Ishikawa (cell line): ENCODE data around the gene ZBTB7C.

Experiments
- CEBPB ChIP-seq: IDR thresholded peaks from 2 replicates; pipeline ENCODE4 v1.6.1; 2012
- EGR1 ChIP-seq: IDR thresholded peaks from 2 replicates; pipeline ENCODE4 v1.6.1; 2012
- FOXM1 ChIP-seq: IDR thresholded peaks from 2 replicates; pipeline ENCODE4 v1.6.1; 2012; ENCODE audit warnings: low read depth, borderline replicate concordance
- RAD21 ChIP-seq: IDR thresholded peaks from 2 replicates; pipeline ENCODE4 v1.6.1; 2012; ENCODE audit warnings: low read depth
- TAF1 ChIP-seq: IDR thresholded peaks from 2 replicates; pipeline ENCODE4 v1.6.1; 2012; ENCODE audit warnings: low read depth, mild to moderate bottlenecking
- TEAD4 ChIP-seq: IDR thresholded peaks from 2 replicates; pipeline ENCODE4 v1.6.1; 2012
- YY1 ChIP-seq: IDR thresholded peaks from 2 replicates; pipeline ENCODE4 v1.6.1; 2012; ENCODE audit warnings: low read depth
- TF ChIP-seq, protein P1 (sequence below): IDR thresholded peaks from 2 replicates; pipeline ENCODE4 v1.6.1; 2012
- TF ChIP-seq, protein P2 (sequence below): IDR thresholded peaks from 2 replicates; pipeline ENCODE4 v1.6.1; 2012; ENCODE audit warnings: low read depth, mild to moderate bottlenecking
- TF ChIP-seq, protein P3 (sequence below): IDR thresholded peaks from 2 replicates; pipeline ENCODE4 v1.6.1; 2012

DNA sequence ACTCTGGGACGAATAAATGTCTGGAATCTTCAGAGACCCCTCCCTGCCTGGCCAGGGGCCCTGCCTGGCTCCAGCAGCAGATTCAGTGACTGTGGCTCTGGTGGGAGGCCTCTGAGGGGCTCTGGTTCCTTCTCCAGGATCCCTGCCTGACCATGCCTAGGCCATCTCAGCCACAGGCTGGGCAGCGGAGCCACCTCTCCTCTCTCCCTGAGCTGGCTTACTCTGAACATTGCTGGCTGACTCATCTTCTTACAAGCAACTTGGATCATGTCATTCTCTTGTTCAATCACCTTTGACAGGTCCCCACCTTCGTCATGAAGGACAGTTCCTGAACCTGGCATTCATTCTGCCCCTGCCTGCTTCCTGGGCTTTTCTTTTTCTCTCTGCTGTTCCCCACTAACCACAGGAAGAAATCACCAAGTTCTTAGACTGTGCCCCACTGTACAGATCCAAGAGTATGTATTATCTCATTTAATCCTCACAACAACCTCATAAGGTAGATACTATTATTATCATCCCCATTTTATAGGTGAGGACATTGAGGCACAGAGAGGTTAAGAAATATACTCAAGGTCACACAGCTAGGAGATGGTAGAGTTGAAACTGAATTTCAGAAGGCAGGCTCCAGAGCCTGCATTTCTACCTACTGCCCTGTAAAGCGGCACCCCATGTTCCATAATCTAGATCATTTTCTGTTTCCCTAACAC lies 323.2 kb downstream of the ZBTB7C start:
- TF ChIP-seq, protein P1, sequence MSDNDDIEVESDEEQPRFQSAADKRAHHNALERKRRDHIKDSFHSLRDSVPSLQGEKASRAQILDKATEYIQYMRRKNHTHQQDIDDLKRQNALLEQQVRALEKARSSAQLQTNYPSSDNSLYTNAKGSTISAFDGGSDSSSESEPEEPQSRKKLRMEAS: no peak
- TF ChIP-seq YY1 (no peak), RAD21 (no peak), EGR1 (no peak), TEAD4 (no peak), TAF1 (no peak), FOXM1 (no peak), CEBPB (no peak)
- TF ChIP-seq, protein P2, sequence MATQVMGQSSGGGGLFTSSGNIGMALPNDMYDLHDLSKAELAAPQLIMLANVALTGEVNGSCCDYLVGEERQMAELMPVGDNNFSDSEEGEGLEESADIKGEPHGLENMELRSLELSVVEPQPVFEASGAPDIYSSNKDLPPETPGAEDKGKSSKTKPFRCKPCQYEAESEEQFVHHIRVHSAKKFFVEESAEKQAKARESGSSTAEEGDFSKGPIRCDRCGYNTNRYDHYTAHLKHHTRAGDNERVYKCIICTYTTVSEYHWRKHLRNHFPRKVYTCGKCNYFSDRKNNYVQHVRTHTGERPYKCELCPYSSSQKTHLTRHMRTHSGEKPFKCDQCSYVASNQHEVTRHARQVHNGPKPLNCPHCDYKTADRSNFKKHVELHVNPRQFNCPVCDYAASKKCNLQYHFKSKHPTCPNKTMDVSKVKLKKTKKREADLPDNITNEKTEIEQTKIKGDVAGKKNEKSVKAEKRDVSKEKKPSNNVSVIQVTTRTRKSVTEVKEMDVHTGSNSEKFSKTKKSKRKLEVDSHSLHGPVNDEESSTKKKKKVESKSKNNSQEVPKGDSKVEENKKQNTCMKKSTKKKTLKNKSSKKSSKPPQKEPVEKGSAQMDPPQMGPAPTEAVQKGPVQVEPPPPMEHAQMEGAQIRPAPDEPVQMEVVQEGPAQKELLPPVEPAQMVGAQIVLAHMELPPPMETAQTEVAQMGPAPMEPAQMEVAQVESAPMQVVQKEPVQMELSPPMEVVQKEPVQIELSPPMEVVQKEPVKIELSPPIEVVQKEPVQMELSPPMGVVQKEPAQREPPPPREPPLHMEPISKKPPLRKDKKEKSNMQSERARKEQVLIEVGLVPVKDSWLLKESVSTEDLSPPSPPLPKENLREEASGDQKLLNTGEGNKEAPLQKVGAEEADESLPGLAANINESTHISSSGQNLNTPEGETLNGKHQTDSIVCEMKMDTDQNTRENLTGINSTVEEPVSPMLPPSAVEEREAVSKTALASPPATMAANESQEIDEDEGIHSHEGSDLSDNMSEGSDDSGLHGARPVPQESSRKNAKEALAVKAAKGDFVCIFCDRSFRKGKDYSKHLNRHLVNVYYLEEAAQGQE: no peak
- TF ChIP-seq, protein P3, sequence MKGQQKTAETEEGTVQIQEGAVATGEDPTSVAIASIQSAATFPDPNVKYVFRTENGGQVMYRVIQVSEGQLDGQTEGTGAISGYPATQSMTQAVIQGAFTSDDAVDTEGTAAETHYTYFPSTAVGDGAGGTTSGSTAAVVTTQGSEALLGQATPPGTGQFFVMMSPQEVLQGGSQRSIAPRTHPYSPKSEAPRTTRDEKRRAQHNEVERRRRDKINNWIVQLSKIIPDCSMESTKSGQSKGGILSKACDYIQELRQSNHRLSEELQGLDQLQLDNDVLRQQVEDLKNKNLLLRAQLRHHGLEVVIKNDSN: no peak
